Thyroid gland (tissue), 4 donors: Measurements from ENCODE around the gene EPM2A. TPM values are rescaled to one million over a fixed set of nuclear protein-coding genes. Genes with fewer than 3 reads are reported as not detected.

Experiments used
- DNase-seq, 2 donors: peaks; one replicate each; pipeline ENCODE4 v3.0.0-alpha.2; 2019
- H3K27ac ChIP-seq, 3 donors: fragments of 200-600 bp; sonication (generic); 1 replicate in 2 of 3; 2 replicates in 1 of 3; pipeline ENCODE4 v1.5.1; 2016 to 2019; ENCODE audit warnings: mild to moderate bottlenecking in 1 of 3, moderate library complexity in 1 of 3
- H3K27me3 ChIP-seq: fragments of 200-600 bp; sonication (generic); one replicate; pipeline ENCODE4 v1.5.1; 2019
- H3K36me3 ChIP-seq, 2 donors: fragments of 200-600 bp; sonication (generic); one replicate each; pipeline ENCODE4 v1.5.1; 2016 to 2019
- H3K4me1 ChIP-seq, 2 donors: fragments of 200-600 bp; sonication (generic); one replicate each; pipeline ENCODE4 v1.5.1; 2017 to 2019
- H3K4me3 ChIP-seq, 3 donors: fragments of 200-600 bp; sonication (generic); replicated peaks in 1 of 3; 1 replicate in 2 of 3; 2 replicates in 1 of 3; pipeline ENCODE4 v1.5.1; 2016; ENCODE audit warnings: mild to moderate bottlenecking in 1 of 3
- H3K9me3 ChIP-seq: fragments of 200-600 bp; sonication (generic); one replicate; pipeline ENCODE4 v1.5.1; 2017
- CTCF ChIP-seq, 6 experiments: fragments of 200-600 bp in 3 of 6; fragments of 450-650 bp in 3 of 6; sonication (generic) in 3 of 6; IDR thresholded peaks; one replicate each; pipeline ENCODE4 v1.5.1; 2016 to 2019; ENCODE audit warnings: antibody characterized with exemption in 6 of 6, mild to moderate bottlenecking in 2 of 6, inconsistent platforms in 1 of 6, moderate library complexity in 1 of 6
- POLR2A ChIP-seq, 2 donors: fragments of 450-650 bp; IDR thresholded peaks; one replicate each; pipeline ENCODE4 v1.6.1; 2017; ENCODE audit warnings: antibody characterized with exemption in 2 of 2, mild to moderate bottlenecking in 2 of 2, moderate library complexity in 1 of 2
- WGBS, 2 donors: methylation state at CpG; one replicate each; pipeline ENCODE4 v1.1.5; 2017; 5-methylcytosine and 5-hydroxymethylcytosine counted together
- intact Hi-C: fragments of 100-400 bp; cut with DNase I; formaldehyde crosslinking; loops from one replicate; pipeline ENCODE4 v1.15.1; 2023
- total RNA-seq, 4 donors: library from RNA; depleted of rRNA; stranded (reverse); fragments of >200 nt; gene quantifications; one replicate each; pipeline ENCODE4 v1.2.3, GENCODE V29; 2016

Gene EPM2A
- total RNA-seq, 4 donors from 2014 or later = 11.4 to 53.8 (median 15.6) TPM

DNA sequence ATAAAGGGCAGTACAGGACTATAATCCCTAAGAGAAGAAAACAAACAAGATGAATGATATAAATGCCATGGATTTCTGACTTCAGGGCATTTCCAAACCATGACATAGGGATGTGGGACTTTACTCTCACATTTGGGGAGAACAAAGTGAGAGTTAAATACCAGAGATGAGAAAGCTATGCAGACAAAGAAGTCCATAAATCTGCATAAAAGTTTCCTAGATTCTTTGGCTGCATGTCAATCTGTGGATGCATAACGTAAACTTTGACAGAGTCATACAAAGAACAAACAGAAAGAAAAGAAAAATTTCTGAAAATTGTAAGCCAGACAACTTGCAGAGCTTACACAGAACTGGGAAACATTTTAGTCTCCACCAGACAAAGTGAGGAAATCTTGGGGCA is 11.7 kb downstream of the EPM2A start:
- intact Hi-C loops = no loop called here
- no peaks in the 10 kb centered on the region for H3K4me1 ChIP-seq
- H3K27me3 ChIP-seq = no peaks in the 10 kb centered on the region
- no peaks in the 10 kb centered on the region for H3K9me3 ChIP-seq
- WGBS, 2 donors = 90 to 92% methylated on average over 1 of the region's 1 CpG
- DNase-seq = no peak
- no peaks in the 10 kb centered on the region for H3K36me3 ChIP-seq
- H3K4me3 ChIP-seq = no peak overlapping the region
- TF ChIP-seq POLR2A (IDR thresholded peaks at IDR 0.05) (no peak), CTCF (IDR thresholded peaks at IDR 0.05) (no peak)
- no peak overlapping the region for H3K27ac ChIP-seq

- Histone ChIP-seq H3K27ac (no peak overlapping the region), H3K27me3 (no peaks in the 10 kb centered on the region), H3K9me3 (no peaks in the 10 kb centered on the region), H3K36me3 (no peaks in the 10 kb centered on the region), H3K4me1 (no peaks in the 10 kb centered on the region), H3K4me3 (no peak overlapping the region)
- intact Hi-C loops = no loop called here
- TF ChIP-seq POLR2A (IDR thresholded peaks at IDR 0.05) (no peak), CTCF (IDR thresholded peaks at IDR 0.05) (no peak)
- DNase-seq = no peak
- WGBS, 2 donors = 87 to 99% methylated on average over 2 of the region's 2 CpGs
Measured at GRCh38 chr6:145722190-145722589, 13.1 kb downstream of the EPM2A start.

GRCh38 chr6:145721144-145721543 is 14.2 kb downstream of the EPM2A start:
- no peaks in the 10 kb centered on the region for H3K9me3 ChIP-seq
- TF ChIP-seq POLR2A (IDR thresholded peaks at IDR 0.05) (no peak), CTCF (IDR thresholded peaks at IDR 0.05) (no peak)
- no peak for DNase-seq
- no peaks in the 10 kb centered on the region for H3K4me1 ChIP-seq
- no peaks in the 10 kb centered on the region for H3K36me3 ChIP-seq
- no peak overlapping the region for H3K4me3 ChIP-seq
- WGBS, 2 donors = 96 to 98% methylated on average over 3 of the region's 3 CpGs
- no peak overlapping the region for H3K27ac ChIP-seq
- no peaks in the 10 kb centered on the region for H3K27me3 ChIP-seq
- intact Hi-C loops = no loop called here

- no peak for DNase-seq
Measured at GRCh38 chr6:145715426-145715825, 19.9 kb downstream of the EPM2A start.

DNA sequence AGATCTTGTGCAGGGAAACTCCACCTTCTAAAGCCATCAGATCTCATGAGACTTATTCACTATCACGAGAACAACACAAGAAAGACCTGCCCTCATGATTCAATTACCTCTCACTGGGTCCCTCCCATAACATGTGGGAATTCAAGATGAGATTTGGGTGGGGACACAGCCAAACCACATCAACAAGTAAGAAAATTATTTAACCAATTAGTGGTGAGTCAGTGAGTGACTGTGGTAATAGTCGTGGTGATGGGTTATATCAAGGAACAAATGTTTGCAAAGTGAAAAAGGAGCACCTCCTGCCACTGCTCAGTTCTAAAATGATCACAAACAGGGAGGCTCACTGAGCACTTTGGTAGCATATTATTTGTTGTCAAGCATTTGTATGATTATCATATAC is 20.6 kb downstream of the EPM2A start:
- WGBS, 2 donors = 85 to 94% methylated on average over 2 of the region's 2 CpGs
- Histone ChIP-seq H3K4me1 (no peaks in the 10 kb centered on the region), H3K4me3 (no peak overlapping the region), H3K27ac (no peak overlapping the region), H3K36me3 (no peaks in the 10 kb centered on the region), H3K9me3 (no peaks in the 10 kb centered on the region), H3K27me3 (no peaks in the 10 kb centered on the region)
- TF ChIP-seq POLR2A (IDR thresholded peaks at IDR 0.05) (no peak), CTCF (IDR thresholded peaks at IDR 0.05) (no peak)
- DNase-seq = no peak
- intact Hi-C loops = no loop called here

More at GRCh38 chr6:145715426-145715825, 19.9 kb downstream of the EPM2A start:
- H3K4me3 ChIP-seq = no peak overlapping the region
- intact Hi-C loops = no loop called here
- no peaks in the 10 kb centered on the region for H3K27me3 ChIP-seq
- TF ChIP-seq POLR2A (IDR thresholded peaks at IDR 0.05) (no peak), CTCF (IDR thresholded peaks at IDR 0.05) (no peak)
- no peaks in the 10 kb centered on the region for H3K4me1 ChIP-seq
- WGBS, 2 donors = 93 to 94% methylated on average over 4 of the region's 4 CpGs
- no peak overlapping the region for H3K27ac ChIP-seq
- no peaks in the 10 kb centered on the region for H3K36me3 ChIP-seq
- no peaks in the 10 kb centered on the region for H3K9me3 ChIP-seq
